Testis (tissue), 2 donors: ENCODE results near the gene STAT4.

ENCODE experiments used
- POLR2A ChIP-seq: fragments of 450-650 bp; IDR thresholded peaks from one replicate; pipeline ENCODE4 v1.6.1; 2017; ENCODE audit warnings: antibody characterized with exemption, mild to moderate bottlenecking, moderate library complexity
- TF ChIP-seq, protein P1 (sequence below), 3 experiments: fragments of 450-650 bp in 2 of 3; fragments of 200-600 bp in 1 of 3; sonication (generic) in 1 of 3; IDR thresholded peaks; one replicate each; pipeline ENCODE4 v1.5.1; 2016 to 2019; ENCODE audit warnings: antibody characterized with exemption in 3 of 3, mild to moderate bottlenecking in 2 of 3, moderate library complexity in 1 of 3

DNA sequence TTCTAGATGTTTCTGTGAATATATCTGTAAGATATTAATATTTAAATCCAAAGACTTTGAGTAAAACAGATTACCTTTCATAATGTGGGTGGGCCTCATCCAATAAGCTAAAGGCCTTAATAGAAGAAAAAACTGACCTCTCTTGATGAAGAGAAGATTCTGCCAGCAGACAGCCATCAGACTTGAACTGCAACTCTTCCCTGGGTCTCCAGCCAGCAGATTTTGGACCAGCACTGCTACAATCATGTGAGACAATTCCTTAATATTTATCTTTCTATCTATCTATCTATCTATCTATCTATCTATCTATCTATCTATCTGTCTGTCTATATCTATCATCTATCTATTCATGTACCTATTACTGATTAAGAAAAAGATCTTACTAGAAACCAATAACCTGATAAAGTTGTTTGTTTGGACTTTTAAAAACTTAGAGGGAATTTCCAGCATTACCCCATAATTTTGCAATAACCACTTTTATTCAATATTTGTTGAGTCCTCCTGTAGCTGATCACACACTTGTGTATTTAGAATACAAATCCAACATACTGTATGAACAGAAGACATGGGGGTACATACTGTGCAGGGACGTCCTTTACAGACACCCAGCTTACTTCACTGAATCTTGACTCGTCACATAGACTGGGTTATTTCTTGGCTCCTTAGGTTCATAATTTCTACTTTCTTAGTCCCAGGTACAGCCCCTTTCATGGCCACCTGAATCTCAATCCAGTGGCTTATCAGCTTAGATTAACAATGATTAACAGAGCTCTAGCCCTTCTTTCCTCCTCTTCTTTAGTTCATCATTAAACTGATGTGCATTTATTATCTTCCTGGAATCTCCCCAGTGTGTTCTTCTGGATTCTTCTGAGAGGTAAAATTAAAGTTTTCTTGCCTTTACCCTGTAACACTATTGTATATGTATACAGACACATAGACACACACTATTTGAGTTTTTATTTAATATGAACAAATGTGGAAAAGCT is 27.2 kb upstream of the STAT4 start:
- TF ChIP-seq POLR2A, result no peak
- TF ChIP-seq, protein P1, sequence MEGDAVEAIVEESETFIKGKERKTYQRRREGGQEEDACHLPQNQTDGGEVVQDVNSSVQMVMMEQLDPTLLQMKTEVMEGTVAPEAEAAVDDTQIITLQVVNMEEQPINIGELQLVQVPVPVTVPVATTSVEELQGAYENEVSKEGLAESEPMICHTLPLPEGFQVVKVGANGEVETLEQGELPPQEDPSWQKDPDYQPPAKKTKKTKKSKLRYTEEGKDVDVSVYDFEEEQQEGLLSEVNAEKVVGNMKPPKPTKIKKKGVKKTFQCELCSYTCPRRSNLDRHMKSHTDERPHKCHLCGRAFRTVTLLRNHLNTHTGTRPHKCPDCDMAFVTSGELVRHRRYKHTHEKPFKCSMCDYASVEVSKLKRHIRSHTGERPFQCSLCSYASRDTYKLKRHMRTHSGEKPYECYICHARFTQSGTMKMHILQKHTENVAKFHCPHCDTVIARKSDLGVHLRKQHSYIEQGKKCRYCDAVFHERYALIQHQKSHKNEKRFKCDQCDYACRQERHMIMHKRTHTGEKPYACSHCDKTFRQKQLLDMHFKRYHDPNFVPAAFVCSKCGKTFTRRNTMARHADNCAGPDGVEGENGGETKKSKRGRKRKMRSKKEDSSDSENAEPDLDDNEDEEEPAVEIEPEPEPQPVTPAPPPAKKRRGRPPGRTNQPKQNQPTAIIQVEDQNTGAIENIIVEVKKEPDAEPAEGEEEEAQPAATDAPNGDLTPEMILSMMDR (IDR thresholded peaks at IDR 0.05), result no peak
